A549 (cell line): ENCODE measurements around the gene FCER1A. TPM values are rescaled to one million over a fixed set of nuclear protein-coding genes. Genes with fewer than 3 reads are reported as not detected.
"Not testable (repeated sequence)": the region's sequence is repeated elsewhere in the genome, so short reads cannot be mapped to it uniquely, and the experiment has no call there.

Experiments used
- ATAC-seq, 2 experiments: fragments of 200-7000 bp in 1 of 2; fragments of >200 bp in 1 of 2; cut with Nextera tagmentation in 1 of 2; cut with Tn5 transposase in 1 of 2; 3 replicates each; pipeline versions ENCODE4 v1.8.0 to v1.9.1; 2018 to 2020; ENCODE audit warnings: mild to moderate bottlenecking in 1 of 2, moderate library complexity in 1 of 2
- CTCF ChIA-PET: fragments of 300-600 bp; sonication (Branson Sonifier 250); formaldehyde crosslinking; extraction: SDS; loops from one replicate; lab custom pipeline; 2021; ENCODE audit warnings: antibody characterized with exemption, inconsistent platforms; lab: Yijun Ruan, JAX
- POLR2A ChIA-PET: fragments of 350-600 bp; formaldehyde crosslinking; extraction: SDS; loops from one replicate; lab custom pipeline; 2021; ENCODE audit warnings: antibody characterized with exemption, inconsistent platforms; lab: Yijun Ruan, JAX
- DNase-seq, 2 experiments: peaks; one replicate each; pipeline versions ENCODE4 v3.0.0 to v3.0.0-alpha.2; 2011 to 2016; ENCODE audit warnings: low read depth in 1 of 2, low spot score in 1 of 2
- FAIRE-seq: peaks from 2 replicates; lab custom pipeline; 2011; peaks lifted over from hg19 to GRCh38; lab: Jason Lieb, UNC
- H3K27ac ChIP-seq, 2 experiments: fragments of >200 bp; sonication (Bioruptor Twin); formaldehyde crosslinking; 3 replicates each; pipeline ENCODE4 v1.5.1; 2016 to 2017
- H3K4me1 ChIP-seq: fragments of >200 bp; sonication (Bioruptor Twin); formaldehyde crosslinking; 3 replicates; pipeline ENCODE4 v1.6.1; 2016
- H3K4me2 ChIP-seq: fragments of >200 bp; sonication (Bioruptor Twin); formaldehyde crosslinking; 3 replicates; pipeline ENCODE4 v1.6.1; 2016
- H3K4me3 ChIP-seq: fragments of >200 bp; sonication (Bioruptor Twin); formaldehyde crosslinking; 3 replicates; pipeline ENCODE4 v1.5.1; 2016
- H3K9me3 ChIP-seq: fragments of >200 bp; sonication (Bioruptor Twin); formaldehyde crosslinking; 3 replicates; pipeline ENCODE4 v1.6.1; 2016
- CBX8 ChIP-seq: fragments of 200-600 bp; sonication (generic); IDR thresholded peaks from 2 replicates; pipeline ENCODE4 v1.6.1; 2016
- CTCF ChIP-seq: fragments of >200 bp; sonication (Bioruptor Twin); formaldehyde crosslinking; IDR thresholded peaks from 3 replicates; pipeline ENCODE4 v1.5.1; 2016
- EP300 ChIP-seq, 2 experiments: fragments of >200 bp; sonication (Bioruptor Twin); formaldehyde crosslinking; IDR thresholded peaks; 2 replicates in 1 of 2; 3 replicates in 1 of 2; pipeline ENCODE4 v1.6.1; 2016 to 2017
- ESRRA ChIP-seq: fragments of 150-350 bp; IDR thresholded peaks from 2 replicates; pipeline ENCODE4 v1.6.1; 2014; ENCODE audit warnings: mild to moderate bottlenecking, low read length, borderline replicate concordance
- HEYL ChIP-seq: fragments of 250-450 bp; sonication (Bioruptor Pico); IDR thresholded peaks from 2 replicates; pipeline ENCODE4 v1.8.0; 2021; ENCODE audit warnings: mild to moderate bottlenecking, moderate library complexity
- HOXA7 ChIP-seq: fragments of 250-450 bp; sonication (Bioruptor Pico); IDR thresholded peaks from 2 replicates; pipeline ENCODE4 v1.5.0; 2020; ENCODE audit warnings: mild to moderate bottlenecking, moderate library complexity
- JUN ChIP-seq, 2 experiments: fragments of >200 bp; sonication (Bioruptor Twin); formaldehyde crosslinking; IDR thresholded peaks; 2 replicates in 1 of 2; 3 replicates in 1 of 2; pipeline ENCODE4 v1.6.1; 2016 to 2017
- JUNB ChIP-seq: fragments of >200 bp; sonication (Bioruptor Twin); formaldehyde crosslinking; IDR thresholded peaks from 2 replicates; pipeline ENCODE4 v1.6.1; 2016
- KDM1A ChIP-seq: fragments of 200-600 bp; sonication (generic); IDR thresholded peaks from 2 replicates; pipeline ENCODE4 v1.6.1; 2016; ENCODE audit warnings: low read depth, mild to moderate bottlenecking
- MAFK ChIP-seq: fragments of 450-650 bp; IDR thresholded peaks from 2 replicates; pipeline ENCODE4 v1.6.1; 2014; ENCODE audit not compliant: partially characterized antibody
- NFE2L2 ChIP-seq: fragments of 150-350 bp; conservative IDR thresholded peaks from 2 replicates; pipeline ENCODE4 v1.6.1; 2014; ENCODE audit warnings: low read length
- NR3C1 ChIP-seq: fragments of >200 bp; sonication (Bioruptor Twin); formaldehyde crosslinking; IDR thresholded peaks from 3 replicates; pipeline ENCODE4 v1.6.1; 2017
- RARB ChIP-seq: fragments of 250-450 bp; sonication (Bioruptor Pico); IDR thresholded peaks from 2 replicates; pipeline ENCODE4 v1.8.0; 2021; ENCODE audit warnings: mild to moderate bottlenecking, moderate library complexity
- REST ChIP-seq: fragments of 200-600 bp; sonication (generic); IDR thresholded peaks from 2 replicates; pipeline ENCODE4 v1.6.1; 2016; ENCODE audit warnings: antibody characterized with exemption, mild to moderate bottlenecking, moderate library complexity
- TFCP2L1 ChIP-seq: fragments of 250-450 bp; sonication (Bioruptor Pico); IDR thresholded peaks from 2 replicates; pipeline ENCODE4 v1.5.0; 2021; ENCODE audit warnings: mild to moderate bottlenecking
- ZC3H11A ChIP-seq: fragments of 450-650 bp; IDR thresholded peaks from 2 replicates; pipeline ENCODE4 v1.6.1; 2014; ENCODE audit warnings: antibody characterized with exemption, mild to moderate bottlenecking
- ZFP36 ChIP-seq: fragments of 450-650 bp; IDR thresholded peaks from 2 replicates; pipeline ENCODE4 v1.6.1; 2014; ENCODE audit warnings: borderline replicate concordance; ENCODE audit not compliant: partially characterized antibody
- WGBS: methylation state at CpG from one replicate; pipeline ENCODE4 v1.1.6; 2017; ENCODE audit errors: missing lambda C conversion rate; 5-methylcytosine and 5-hydroxymethylcytosine counted together
- polyA plus RNA-seq, 4 experiments: library from polyadenylated mRNA; depleted of rRNA in 3 of 4; stranded (reverse); fragments of >200 nt; fragmentation: RNase III in 1 of 4; extraction: RNeasy Plus Mini Kit Qiagen cat#74134 plus additional on column Dnase treatment in 1 of 4; gene quantifications; 2 replicates in 3 of 4; 3 replicates in 1 of 4; pipeline ENCODE4 v1.2.3, GENCODE V29; 2011 to 2017

FCER1A gene
- polyA plus RNA-seq, 2 of the 4 experiments (the other 2 are of a cell fraction): 0.10 TPM; not detected in 1

- ATAC-seq: no peak
- POLR2A ChIA-PET: no interaction called here
- WGBS: 4% methylated on average over 2 of the region's 2 CpGs
- H3K4me3 ChIP-seq: no peak overlapping the region
- FAIRE-seq: no peak
- H3K9me3 ChIP-seq: no peaks in the 10 kb centered on the region
- H3K27ac ChIP-seq: no peak overlapping the region
- CTCF ChIA-PET: no interaction called here
- DNase-seq: no peak
- no peak overlapping the region for H3K4me2 ChIP-seq
- no peak for TF ChIP-seq HOXA7 (CRISPR knock-in tag)
- no peak for TF ChIP-seq NFE2L2
- no peak for TF ChIP-seq RARB
- TF ChIP-seq KDM1A: no peak
- TF ChIP-seq ZFP36: no peak
- no peak for TF ChIP-seq ZC3H11A
- no peak for TF ChIP-seq ESRRA
- no peak for TF ChIP-seq REST
- TF ChIP-seq, all 56 proteins: peak for 0
- no peaks in the 10 kb centered on the region for H3K4me1 ChIP-seq
Measured at GRCh38 chr1:159341736-159342135, 39.6 kb downstream of the FCER1A start.

GRCh38 chr1:159342761-159343425 lies 40.8 kb downstream of the FCER1A start:
- Histone ChIP-seq H3K27ac (no peak overlapping the region), H3K9me3 (no peaks in the 10 kb centered on the region)
- ATAC-seq (no peak), FAIRE-seq (no peak)
- CTCF ChIA-PET: no interaction called here
- TF ChIP-seq JUNB (no peak), JUN (IDR thresholded peaks at IDR 0.05) (no peak), HEYL (CRISPR knock-in tag) (no peak), RARB (no peak), EP300 (IDR thresholded peaks at IDR 0.05) (no peak), TFCP2L1 (no peak), MAFK (no peak), NR3C1 (no peak), CBX8 (no peak), CTCF (no peak)
- TF ChIP-seq, all 56 proteins: peak for 0
- POLR2A ChIA-PET: no interaction called here
- 12% methylated on average over 2 of the region's 4 CpGs for WGBS
- no peak for DNase-seq
- Histone ChIP-seq H3K4me1 (no peaks in the 10 kb centered on the region), H3K4me2 (no peak overlapping the region), H3K4me3 (no peak overlapping the region)

DNA sequence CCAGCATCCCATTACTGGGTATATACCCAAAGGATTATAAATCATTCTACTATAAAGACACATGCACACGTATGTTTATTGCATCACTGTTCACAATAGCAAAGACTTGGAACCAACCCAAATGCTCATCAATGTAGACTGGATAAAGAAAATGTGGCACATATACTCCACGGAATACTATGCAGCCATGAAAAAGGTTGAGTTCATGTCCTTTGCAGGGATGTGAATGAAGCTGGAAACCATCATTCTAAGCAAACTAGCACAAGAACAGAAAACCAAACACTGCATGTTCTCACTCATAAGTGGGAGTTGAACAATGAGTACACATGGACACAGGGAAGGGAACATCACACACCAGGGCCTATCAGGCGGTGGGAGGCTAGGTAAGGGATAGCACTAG lies 47.2 kb downstream of the FCER1A start:
- H3K4me3 ChIP-seq, DNase-seq, FAIRE-seq, H3K9me3 ChIP-seq, H3K4me2 ChIP-seq, POLR2A ChIA-PET, H3K4me1 ChIP-seq, H3K27ac ChIP-seq, ATAC-seq, CTCF ChIA-PET: not testable (repeated sequence)
- 18% methylated on average over 3 of the region's 3 CpGs for WGBS
